HG03039 (cell line): ENCODE data around the gene RASA2.
"Not testable (repeated sequence)": the region's sequence is repeated elsewhere in the genome, so short reads cannot be mapped to it uniquely, and the experiment has no call there.

Experiments used
- ATAC-seq: cut with Tn5 transposase; IDR thresholded peaks from one replicate; pipeline ENCODE4 v1.9.1; 2021; ENCODE audit warnings: mild to moderate bottlenecking, moderate library complexity; ENCODE audit not compliant: unreplicated experiment

The RASA2 gene

GRCh38 chr3:141575879-141576743 is 89.3 kb downstream of the RASA2 start:
- no peak for ATAC-seq

DNA sequence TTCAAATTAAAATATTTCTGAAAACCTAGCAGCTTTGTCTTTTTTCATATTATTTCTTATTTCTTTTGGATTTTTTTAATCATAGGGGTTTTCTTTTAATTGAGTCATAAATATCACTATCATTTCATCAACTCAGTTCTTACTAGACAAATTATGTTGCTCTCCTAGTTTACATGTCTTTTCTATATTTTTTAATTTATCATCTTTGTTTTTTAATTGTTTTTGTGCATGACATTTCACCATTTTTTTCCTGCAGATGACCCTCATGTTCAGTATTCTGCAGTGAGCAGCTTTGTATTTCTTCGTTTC is 89.9 kb downstream of the RASA2 start:
- ATAC-seq: no peak

GRCh38 chr3:141578202-141578973 is 91.6 kb downstream of the RASA2 start:
- no peak for ATAC-seq

DNA sequence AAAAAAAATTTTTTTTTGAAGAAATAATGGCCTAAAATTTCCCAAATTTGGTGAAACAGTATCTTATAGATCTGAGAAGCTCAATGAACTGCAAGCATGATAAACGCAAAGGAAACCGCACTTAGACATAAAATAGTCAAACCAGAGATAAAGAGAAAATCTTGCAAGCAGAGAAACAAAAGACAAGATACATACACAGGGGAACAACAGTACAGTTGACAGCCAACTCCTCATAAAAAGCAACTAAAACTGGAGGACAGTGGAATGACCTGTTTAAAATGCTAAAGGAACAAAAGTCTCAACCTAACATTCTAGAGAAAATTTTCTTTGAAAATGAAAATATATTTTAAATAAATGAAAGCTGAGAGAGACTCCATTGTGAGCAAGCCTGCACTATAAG is 107.5 kb downstream of the RASA2 start:
- no peak for ATAC-seq

GRCh38 chr3:141597931-141598330 is 111.1 kb downstream of the RASA2 start:
- ATAC-seq: no peak

DNA sequence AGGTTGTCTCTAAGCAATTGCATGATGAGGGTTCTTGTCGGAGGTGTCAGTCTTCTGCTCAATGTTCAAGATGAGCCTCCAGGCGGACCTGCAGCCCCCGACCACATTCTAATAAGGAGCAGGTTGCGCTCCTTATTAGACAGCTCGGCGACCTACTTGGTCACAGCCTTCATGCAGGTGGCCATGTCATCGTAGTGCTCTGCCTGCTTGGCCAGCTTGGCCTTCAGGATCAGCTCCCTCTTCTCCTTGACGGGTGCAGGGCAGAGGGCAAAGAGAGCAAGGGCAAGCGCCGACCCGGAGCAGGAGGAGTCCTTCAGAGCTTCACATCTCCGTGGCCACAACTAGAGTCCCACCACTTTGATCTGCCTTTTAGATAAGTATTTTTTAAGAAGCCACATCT is 113.5 kb downstream of the RASA2 start:
- no peak for ATAC-seq

DNA sequence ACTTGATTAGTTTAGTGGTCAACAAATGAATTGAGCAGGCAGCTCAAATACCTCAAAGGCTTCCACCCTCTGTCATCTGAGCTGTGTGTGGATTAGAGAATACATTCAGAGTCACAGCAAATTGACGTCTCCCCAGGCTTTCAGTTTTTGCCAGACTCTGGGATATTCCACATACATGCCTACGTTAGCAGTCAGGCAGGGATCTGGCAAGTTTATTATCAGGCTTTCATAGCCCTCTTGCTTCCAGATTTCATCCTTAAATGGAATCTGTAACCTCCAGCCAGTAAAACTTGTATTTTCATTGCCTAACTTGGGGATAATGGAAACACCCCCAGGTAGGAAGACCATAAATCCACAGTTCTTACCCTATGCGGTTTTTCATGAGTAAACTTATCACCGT is 115.9 kb downstream of the RASA2 start:
- ATAC-seq: no peak

- ATAC-seq: no peak
These were observed 116.7 kb downstream of the RASA2 start for GRCh38 chr3:141603473-141604035.

DNA sequence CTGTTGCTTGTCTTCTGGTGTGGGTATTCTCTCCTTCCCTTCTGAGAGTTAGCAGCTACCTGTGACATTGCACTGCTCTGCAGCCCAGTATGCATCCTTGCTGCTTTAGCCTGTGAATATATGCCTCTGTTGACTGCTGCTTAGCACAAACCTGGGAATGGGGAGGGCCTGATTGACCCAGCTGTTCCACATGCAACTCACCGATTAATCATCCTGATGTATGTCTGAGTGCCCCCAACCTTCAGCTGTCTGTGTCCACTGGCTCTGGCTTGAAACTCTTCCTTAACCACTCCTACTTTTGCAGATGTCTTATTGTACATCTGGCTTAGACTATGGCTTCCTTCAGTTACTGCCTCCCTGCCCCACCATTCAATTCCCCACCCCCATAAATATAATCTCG is 119.1 kb downstream of the RASA2 start:
- ATAC-seq: no peak

- no peak for ATAC-seq
These were observed 121.6 kb downstream of the RASA2 start for GRCh38 chr3:141608438-141608837.

DNA sequence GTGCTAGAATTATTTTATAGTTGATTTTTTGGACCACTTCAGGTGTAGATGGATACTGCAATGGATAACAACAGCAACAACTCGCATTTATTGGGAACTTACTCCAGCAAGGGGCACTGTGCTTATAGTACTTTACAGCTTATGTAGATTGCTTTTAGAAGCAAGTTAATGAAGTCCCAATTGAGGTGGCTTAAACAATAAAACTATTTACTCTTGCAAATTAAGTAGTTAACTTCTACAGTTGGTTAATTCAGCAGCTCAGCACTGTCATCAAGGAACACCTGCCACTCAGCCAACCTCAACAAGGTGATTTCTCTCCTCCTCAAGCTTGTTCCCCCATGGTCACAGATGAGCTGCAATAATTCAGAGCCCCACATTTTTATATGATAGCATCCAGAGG is 124.1 kb downstream of the RASA2 start:
- no peak for ATAC-seq

- ATAC-seq: no peak
These were observed 131.5 kb downstream of the RASA2 start for GRCh38 chr3:141618103-141618910.

DNA sequence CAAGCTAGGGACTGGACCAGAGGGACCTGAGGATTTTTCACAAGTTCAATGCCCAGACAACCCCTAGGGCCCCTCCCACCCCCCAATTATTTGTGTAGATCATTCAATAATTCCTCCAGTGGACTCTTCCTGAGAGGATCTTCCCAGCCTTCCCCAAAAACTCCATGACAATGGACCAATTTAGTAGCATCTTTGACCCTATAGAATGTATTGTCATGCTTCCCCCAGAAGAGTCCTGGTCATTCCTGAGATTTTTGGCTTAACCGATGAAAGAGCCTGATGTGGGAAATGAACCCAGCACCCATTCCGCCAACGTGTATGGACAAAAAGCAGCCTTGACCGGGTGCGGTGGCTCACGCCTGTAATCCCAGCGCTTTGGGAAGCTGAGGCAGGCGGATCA is 132.1 kb downstream of the RASA2 start:
- no peak for ATAC-seq

GRCh38 chr3:141619450-141619849 is 132.6 kb downstream of the RASA2 start:
- ATAC-seq: no peak

DNA sequence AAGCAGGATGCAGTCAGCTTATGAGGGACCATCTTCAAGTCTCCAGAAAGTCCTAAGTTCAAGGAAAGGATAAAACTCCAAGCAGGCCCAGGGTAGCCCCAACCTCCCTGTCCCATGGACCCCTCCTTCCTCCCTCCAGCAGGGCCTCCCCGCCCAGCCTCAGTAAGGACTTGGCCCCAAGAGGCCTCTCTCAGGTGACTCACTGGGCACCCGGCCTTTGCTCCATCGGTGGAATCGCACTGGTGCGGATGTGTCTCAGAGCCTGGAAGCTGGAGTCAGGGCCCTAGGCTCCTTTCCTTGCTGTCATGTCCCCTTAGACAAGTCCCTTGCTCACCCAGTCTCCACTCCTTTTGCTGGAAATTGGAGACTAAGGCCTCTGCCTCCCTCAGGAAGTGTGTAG is 136.9 kb downstream of the RASA2 start:
- no peak for ATAC-seq

DNA sequence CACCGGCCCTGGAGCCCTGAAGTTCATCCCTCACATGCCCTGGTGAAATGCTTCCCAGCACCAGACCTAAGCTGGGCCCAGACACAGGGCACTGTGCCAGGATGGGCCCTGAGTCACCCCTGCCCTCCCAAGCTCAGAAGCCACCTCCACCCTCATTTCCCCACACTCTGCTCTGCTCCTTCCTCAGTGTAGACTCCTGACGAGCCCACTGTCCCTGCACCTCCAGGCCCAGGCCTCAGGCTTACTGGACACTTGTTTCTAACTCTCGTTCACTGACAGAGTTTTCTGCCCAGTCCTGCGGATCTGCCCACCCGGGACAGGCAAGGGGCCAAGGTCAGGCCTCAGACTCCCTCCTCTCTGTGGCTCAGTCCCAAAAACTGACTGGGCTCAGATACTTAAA is 138.7 kb downstream of the RASA2 start:
- no peak for ATAC-seq

- ATAC-seq: not testable (repeated sequence)
These were observed 141.5 kb downstream of the RASA2 start for GRCh38 chr3:141628334-141628733.

DNA sequence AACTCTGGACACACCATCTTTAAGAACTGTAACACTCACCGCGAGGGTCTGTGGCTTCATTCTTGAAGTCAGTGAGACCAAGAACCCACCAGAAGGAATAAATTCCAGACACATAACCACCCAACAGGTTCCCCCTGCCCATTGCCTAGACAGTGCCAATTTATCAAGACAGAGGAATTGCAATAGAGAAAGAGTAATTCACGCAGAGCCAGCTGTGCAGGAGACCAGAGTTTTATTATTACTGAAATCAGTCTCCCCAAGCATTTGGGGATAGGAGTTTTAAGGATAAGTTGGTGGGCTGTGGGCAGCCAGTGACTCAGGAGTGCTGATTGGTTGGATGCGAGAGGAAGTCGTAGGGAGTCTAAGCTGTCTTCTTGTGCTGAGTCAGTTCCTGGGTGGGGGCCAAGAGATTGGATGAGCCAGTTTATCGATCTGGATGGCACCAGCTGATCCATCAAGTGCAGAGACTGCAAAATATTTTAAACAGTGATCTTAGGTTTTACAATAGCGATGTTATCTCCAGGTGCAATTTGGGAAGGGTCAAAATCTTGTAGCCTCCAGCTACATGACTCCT is 142.1 kb downstream of the RASA2 start:
- not testable (repeated sequence) for ATAC-seq

DNA sequence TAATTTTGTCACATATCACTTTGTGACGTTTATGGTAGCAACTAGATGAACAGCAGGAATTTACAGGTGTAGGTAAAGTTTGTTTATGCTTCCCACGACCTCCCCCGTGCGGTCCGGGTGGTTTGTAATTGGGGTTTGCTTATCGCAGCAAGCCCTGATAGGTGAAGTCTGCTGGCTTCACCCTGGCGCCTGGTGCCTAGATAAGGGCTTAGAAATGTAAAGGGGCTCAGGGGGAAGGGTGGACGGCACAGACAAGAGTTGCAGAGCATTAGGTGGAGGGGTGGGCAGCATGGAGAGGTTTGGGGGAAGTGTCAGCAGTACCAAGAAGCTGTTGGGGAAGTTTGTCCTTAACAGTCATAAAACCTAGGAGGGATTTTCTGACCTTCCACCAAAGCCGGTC is 143.1 kb downstream of the RASA2 start:
- ATAC-seq: no peak

DNA sequence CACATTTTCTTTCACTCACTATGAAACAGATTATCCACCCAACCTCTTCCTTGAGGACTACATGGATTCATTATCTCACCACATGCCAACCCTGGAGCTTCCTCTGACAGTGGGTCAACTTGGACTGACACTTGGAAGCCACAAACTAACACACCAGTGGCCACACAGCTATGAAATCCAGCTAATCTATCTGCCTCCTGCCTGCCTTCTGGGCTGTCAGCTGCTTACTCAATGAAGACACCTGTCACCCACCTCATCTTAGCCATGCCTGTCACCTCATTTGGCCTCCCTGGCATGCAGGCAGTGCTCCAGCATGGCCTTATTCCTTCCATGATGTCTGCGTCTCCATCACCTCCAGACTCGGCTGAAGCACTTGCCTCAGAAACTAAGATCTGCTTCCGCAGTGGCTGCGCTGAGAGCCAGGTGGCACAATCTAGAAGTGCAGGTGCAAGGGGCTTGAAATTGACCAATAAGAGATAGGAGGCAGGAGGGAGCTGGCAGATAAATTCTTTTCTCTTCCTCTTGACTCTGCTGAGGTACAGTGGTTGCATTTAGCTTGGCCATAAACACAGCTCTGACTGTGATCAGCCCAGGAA is 146.1 kb downstream of the RASA2 start:
- no peak for ATAC-seq
